HG03558 (cell line): Measurements from ENCODE around the gene UPK3BL1.
A peak's percentile ranks its signal among the peaks of the same experiment; 100 is the strongest.
"Not testable (repeated sequence)": the region's sequence is repeated elsewhere in the genome, so short reads cannot be mapped to it uniquely, and the experiment has no call there.

ENCODE experiments used
- ATAC-seq: cut with Tn5 transposase; IDR thresholded peaks from one replicate; pipeline ENCODE4 v1.9.1; 2021; ENCODE audit warnings: moderate number of reproducible peaks; ENCODE audit not compliant: unreplicated experiment; ENCODE audit errors: extremely low read depth

Gene UPK3BL1

DNA sequence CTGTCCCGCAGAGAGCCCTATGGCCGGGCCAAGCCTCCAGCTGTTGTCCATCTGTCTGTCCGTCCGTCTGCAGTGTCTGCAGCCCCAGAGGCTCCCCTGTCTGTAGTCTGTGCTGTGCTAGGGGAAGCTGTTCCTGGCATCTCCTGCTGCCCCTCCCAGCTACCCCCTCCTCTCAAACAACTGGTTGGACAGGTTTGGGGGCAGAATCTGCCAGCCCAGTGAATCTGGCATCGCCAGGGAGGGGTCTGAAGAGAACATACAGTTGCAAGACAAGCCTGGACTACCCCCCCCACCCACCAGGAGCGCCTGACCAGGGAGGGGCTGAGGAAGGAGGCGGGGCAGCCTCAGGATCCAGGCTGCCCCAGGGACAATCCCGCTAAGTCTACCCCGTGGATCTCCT lies at the start of gene UPK3BL1:
Gene UPK3BL1 (minus strand): TSS at position 101 of the 400 bp plus-strand sequence. CDS start 50 bp downstream, at position 51.
- ATAC-seq = not testable (repeated sequence)

GRCh38 chr7:102690602-102691001 lies 48.0 kb upstream of the UPK3BL1 start:
- ATAC-seq = not testable (repeated sequence)

GRCh38 chr7:102689436-102690282 lies 47.1 kb upstream of the UPK3BL1 start:
- ATAC-seq = peak; percentile 39

GRCh38 chr7:102688299-102689036 lies 45.9 kb upstream of the UPK3BL1 start:
- ATAC-seq = not testable (repeated sequence)

GRCh38 chr7:102682560-102682959 lies 40.0 kb upstream of the UPK3BL1 start:
- ATAC-seq = not testable (repeated sequence)

GRCh38 chr7:102680780-102681179 lies 38.2 kb upstream of the UPK3BL1 start:
- not testable (repeated sequence) for ATAC-seq

DNA sequence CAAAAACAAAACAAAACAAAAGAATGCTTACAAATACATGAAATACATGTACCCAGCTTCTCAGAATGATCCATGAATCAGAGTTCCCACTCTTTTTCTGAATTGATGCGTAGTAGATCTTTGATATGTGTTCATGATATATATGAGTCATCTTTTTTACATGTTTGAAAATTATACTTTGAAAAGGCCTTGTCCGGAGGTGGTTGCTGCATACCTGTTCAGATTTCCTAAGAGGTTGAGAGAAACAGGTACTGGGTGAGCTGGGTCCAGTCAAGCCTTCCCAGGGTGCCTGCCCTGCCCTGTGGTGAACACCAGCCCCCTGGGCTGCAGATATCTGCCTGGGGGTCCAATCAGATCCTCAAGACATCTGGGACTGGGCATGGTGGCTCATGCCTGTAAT lies 33.0 kb upstream of the UPK3BL1 start:
- ATAC-seq = not testable (repeated sequence)

- ATAC-seq = not testable (repeated sequence)
These were observed 31.0 kb upstream of the UPK3BL1 start for GRCh38 chr7:102673447-102674067.

GRCh38 chr7:102671956-102672307 lies 29.3 kb upstream of the UPK3BL1 start:
- ATAC-seq = not testable (repeated sequence)

GRCh38 chr7:102671166-102671955 lies 28.8 kb upstream of the UPK3BL1 start, which contains the start of gene POLR2J2:
TSS of gene POLR2J2 (minus strand) at chr7:102671663. CDS start at chr7:102671601, 62 bp downstream.
- ATAC-seq = peak; percentile 65

DNA sequence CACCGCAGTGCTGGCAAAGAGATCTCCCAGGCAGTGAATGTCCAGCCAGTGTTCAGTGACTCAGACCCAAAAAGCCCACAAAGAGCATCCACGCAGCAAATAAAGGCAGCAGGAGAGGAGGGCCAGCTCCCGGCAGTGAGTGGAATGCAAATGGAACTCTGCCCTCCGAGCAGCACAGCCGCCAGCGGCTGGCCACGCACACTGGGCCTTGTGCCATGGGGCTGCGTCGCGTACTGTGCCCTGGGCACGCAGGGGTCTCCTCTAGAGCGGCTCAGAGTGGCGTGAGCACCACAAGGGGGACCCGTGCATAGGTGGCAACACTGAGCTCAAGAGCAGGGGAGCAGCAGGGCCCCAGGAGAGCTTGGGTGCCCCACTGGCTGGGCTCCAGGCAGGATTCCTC lies 24.9 kb upstream of the UPK3BL1 start:
- ATAC-seq = not testable (repeated sequence)

- not testable (repeated sequence) for ATAC-seq
These were observed 24.3 kb upstream of the UPK3BL1 start for GRCh38 chr7:102666850-102667249.

GRCh38 chr7:102664765-102665164 lies 22.2 kb upstream of the UPK3BL1 start:
- not testable (repeated sequence) for ATAC-seq

DNA sequence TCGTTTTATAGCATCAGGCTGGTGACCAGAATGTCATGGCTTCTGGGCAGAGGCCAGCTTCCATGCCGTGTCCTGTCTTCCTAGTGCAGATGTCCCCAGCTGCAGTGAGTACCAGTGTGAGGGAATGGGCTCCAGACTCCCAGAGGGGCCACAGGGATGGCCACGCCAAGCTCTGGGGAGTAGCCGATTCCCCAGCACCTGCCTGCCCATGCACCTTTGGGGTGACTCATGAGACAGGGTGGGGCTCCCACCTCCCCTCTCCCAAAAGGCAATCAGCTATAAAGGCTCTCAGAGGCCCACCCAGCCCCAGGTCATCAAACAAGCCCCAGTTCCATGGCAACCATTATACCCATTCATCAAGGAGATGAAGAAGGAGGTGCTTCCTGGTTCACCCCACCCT lies 7.3 kb upstream of the UPK3BL1 start, which contains the start of gene SPDYE2B:
Gene SPDYE2B (plus strand): TSS at position 396 of the 400 bp plus-strand sequence. CDS start 2,030 bp downstream, outside the sequence.
- ATAC-seq = not testable (repeated sequence)

DNA sequence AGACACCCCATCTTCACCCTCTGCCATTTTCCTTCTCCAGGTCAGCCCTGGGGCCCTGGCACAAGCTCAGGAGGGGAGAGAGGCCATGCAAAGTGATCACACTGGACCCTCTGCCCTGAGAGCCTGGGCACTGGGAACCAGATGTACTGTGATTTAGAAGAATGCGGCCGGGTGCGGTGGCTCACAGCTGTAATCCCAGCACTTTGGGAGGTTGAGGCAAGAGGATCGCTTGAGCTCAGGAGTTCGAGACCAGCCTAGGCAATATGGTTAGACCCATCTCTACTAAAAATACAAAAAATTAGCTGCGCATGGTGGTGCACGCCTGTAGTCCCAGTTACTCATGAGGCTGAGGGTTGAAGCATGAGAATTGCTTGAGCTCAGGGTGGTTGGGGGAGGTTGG lies 5.2 kb upstream of the UPK3BL1 start:
- not testable (repeated sequence) for ATAC-seq

DNA sequence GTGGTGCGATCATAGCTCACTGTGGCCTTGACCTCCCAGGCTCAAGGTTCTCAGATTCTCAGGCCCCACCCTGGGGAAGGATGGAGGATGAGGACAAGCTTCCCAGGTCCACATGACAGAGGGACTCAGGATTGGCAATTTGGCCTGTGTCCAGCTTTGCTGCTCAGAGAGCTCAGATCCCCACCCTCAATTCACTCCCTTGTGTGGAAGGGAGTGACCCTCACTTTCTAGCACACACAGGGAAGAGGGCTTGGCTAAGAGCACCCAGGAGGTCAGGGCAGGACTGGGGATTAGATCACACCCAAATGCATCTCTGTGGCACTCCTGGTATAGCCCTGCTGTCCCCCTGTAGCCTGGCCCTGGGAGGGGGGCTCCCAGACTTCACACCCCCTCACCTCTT lies 813 bp upstream of the UPK3BL1 start:
- not testable (repeated sequence) for ATAC-seq

GRCh38 chr7:102638848-102639247 lies 3.7 kb downstream of the UPK3BL1 start:
- ATAC-seq = not testable (repeated sequence)

DNA sequence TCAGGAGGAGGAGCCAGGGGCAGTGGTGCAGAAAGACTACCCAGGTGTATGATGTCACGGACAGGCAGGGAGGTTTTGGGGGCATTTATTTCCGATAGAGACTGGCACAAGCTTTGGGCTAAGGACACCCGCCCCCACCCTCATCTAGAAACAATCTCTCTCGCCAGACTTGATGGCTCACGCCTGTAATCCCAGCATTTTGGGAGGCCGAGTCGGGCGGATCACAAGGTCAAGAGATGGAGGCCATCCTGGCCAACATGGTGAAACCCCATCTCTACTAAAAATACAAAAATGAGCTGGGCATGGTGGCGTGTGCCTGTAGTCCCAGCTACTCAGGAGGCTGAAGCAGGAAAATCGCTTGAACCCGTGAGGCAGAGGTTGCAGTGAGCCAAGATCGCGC lies 5.6 kb downstream of the UPK3BL1 start:
- ATAC-seq = not testable (repeated sequence)

DNA sequence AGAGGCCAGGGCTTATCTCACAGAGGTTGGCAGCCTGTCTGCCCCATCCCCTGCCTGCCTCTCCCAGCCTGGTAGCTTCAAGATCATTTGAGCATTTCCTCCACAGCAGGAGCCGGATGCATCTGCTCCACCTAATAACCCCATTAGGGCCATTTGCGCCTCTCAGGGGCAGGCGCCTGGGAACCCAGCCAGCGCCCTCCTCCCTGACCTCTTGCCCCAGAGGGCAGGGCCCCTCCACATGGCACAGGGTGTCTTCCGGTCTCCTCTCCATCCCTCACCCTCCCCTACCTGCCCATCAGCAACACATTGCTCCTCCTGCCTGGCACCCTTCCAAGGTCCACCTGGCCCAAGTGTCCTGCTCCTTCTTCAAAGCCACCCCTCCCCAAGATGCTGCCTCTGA lies 7.2 kb downstream of the UPK3BL1 start:
- not testable (repeated sequence) for ATAC-seq

DNA sequence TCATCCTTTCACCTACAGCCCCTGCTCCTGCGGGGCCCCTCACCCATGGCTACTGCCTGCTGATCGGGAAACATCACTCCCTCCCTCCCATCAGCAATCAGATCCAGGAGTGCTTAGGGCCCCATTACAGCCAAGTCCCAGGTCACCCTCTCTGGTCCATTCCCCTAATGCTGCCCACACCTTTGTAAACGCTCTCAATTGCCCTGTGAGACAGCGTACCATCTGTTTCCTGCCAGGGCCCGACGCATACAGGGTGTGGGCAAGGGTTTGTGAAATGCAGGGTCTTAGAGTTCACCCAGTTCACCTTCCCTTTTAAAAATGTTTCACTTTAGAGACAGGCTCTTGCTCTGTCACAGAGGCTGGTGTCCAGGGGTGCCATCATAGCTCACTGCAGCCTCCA lies 8.3 kb downstream of the UPK3BL1 start:
- not testable (repeated sequence) for ATAC-seq
